SK-N-MC (cell line): Measurements from ENCODE around the gene ZBTB9.
A peak's percentile ranks its signal among the peaks of the same experiment; 100 is the strongest.

Experiments
- DNase-seq: peaks from one replicate; pipeline ENCODE4 v3.0.0-alpha.2; 2011; ENCODE audit warnings: low read depth, low spot score
- H3K27ac ChIP-seq: fragments of 200-600 bp; sonication (generic); 2 replicates; pipeline ENCODE4 v1.5.1; 2016; ENCODE audit warnings: mixed run types
- H3K36me3 ChIP-seq: fragments of 200-600 bp; sonication (generic); 2 replicates; pipeline ENCODE4 v1.6.1; 2017; ENCODE audit warnings: antibody characterized with exemption, low read length, mixed read lengths; ENCODE audit not compliant: insufficient read depth
- H3K4me3 ChIP-seq: fragments of 200-600 bp; sonication (generic); 2 replicates; pipeline ENCODE4 v1.5.1; 2016
- H3K9ac ChIP-seq: fragments of 200-600 bp; sonication (generic); 2 replicates; pipeline ENCODE4 v1.8.0; 2017; ENCODE audit warnings: mixed run types, mixed read lengths; ENCODE audit not compliant: insufficient read length
- H3K9me3 ChIP-seq: fragments of 200-600 bp; sonication (generic); 2 replicates; pipeline ENCODE4 v1.6.1; 2017; ENCODE audit warnings: low read depth, mild to moderate bottlenecking, antibody characterized with exemption, low read length, moderate library complexity, mixed read lengths
- EZH2 ChIP-seq: fragments of 200-600 bp; sonication (generic); IDR thresholded peaks from one replicate; pipeline ENCODE4 v1.6.1; 2017; ENCODE audit warnings: antibody characterized with exemption
- FOXP2 ChIP-seq: optimal IDR thresholded peaks from 2 replicates; pipeline ENCODE3; 2011; ENCODE audit warnings: mild to moderate bottlenecking, moderate library complexity; ENCODE audit not compliant: insufficient read depth; ENCODE audit errors: extremely low read length, control extremely low read depth
- POLR2AphosphoS5 ChIP-seq: IDR thresholded peaks from 2 replicates; pipeline ENCODE4 v1.6.1; 2012; ENCODE audit warnings: mild to moderate bottlenecking, low read depth, low read length, borderline replicate concordance

Gene ZBTB9

DNA sequence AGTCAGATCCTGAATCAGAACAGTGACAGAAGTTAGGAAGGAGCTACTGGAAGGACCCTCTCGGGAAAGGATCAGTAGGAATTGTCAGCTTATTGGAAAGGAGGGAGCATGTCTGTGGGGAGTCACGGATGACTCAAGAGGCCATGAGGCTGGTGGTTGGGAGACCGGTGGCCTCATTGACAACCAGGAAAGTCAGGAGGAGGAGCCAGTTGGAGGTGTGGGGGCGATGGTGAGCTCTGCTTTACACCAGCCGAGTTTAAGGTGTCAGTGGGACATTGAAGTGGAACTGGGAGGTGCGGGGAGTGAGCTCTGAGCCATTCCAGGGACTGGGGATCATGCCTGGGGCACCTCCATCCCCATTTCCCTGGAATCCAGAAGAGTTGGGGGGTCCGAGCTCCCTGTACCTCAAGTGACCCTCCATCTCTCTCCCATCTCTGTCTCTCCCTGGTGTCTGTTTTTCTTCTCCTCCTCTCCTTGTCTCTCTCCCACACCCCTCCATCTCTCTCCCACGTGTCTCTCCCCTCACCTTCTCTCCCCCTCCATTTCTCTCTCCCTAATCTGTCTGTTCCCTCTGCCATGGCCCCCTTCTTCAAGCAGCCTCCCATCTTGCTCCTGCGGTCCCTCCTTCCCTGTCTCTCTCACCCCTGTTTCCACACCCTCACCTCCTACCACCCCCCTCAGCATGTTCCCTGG, 14.3 kb upstream of the ZBTB9 start:
- Histone ChIP-seq H3K9ac (no peak overlapping the region), H3K36me3 (peaks cover 26% of the 10 kb centered on the region; the same call in 1 of the 2 replicates), H3K4me3 (no peak overlapping the region), H3K27ac (no peak overlapping the region), H3K9me3 (no peaks in the 10 kb centered on the region)
- DNase-seq: no peak
- no peak for TF ChIP-seq FOXP2
- TF ChIP-seq POLR2AphosphoS5: no peak
- TF ChIP-seq EZH2: no peak

GRCh38 chr6:33440649-33441309, 13.6 kb upstream of the ZBTB9 start:
- Histone ChIP-seq H3K27ac (no peak overlapping the region), H3K9me3 (no peaks in the 10 kb centered on the region), H3K4me3 (no peak overlapping the region), H3K36me3 (peaks cover 26% of the 10 kb centered on the region; the same call in 1 of the 2 replicates), H3K9ac (no peak overlapping the region)
- TF ChIP-seq POLR2AphosphoS5 (no peak), FOXP2 (no peak), EZH2 (no peak)
- DNase-seq: no peak

GRCh38 chr6:33441457-33441856, 12.9 kb upstream of the ZBTB9 start:
- Histone ChIP-seq H3K9me3 (no peaks in the 10 kb centered on the region), H3K36me3 (peaks cover 24% of the 10 kb centered on the region; the same call in 1 of the 2 replicates), H3K27ac (no peak overlapping the region), H3K9ac (no peak overlapping the region), H3K4me3 (no peak overlapping the region)
- DNase-seq: no peak
- no peak for TF ChIP-seq FOXP2

- H3K9me3 ChIP-seq: no peaks in the 10 kb centered on the region
- no peak overlapping the region for H3K27ac ChIP-seq
- H3K4me3 ChIP-seq: no peak overlapping the region
- peaks cover 18% of the 10 kb centered on the region; the same call in 1 of the 2 replicates for H3K36me3 ChIP-seq
- no peak for DNase-seq
- TF ChIP-seq FOXP2: no peak
- no peak for TF ChIP-seq EZH2
- no peak for TF ChIP-seq POLR2AphosphoS5
- no peak overlapping the region for H3K9ac ChIP-seq
Measured at GRCh38 chr6:33442283-33442682, 12.1 kb upstream of the ZBTB9 start.

DNA sequence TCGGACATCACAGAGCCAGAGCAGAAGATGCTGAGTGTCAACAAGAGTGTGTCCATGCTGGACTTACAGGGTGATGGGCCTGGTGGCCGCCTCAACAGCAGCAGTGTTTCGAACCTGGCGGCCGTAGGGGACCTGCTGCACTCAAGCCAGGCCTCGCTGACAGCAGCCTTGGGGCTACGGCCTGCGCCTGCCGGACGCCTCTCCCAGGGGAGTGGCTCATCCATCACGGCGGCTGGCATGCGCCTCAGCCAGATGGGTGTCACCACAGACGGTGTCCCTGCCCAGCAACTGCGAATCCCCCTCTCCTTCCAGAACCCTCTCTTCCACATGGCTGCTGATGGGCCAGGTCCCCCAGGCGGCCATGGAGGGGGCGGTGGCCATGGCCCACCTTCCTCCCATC, 11.4 kb upstream of the ZBTB9 start:
- H3K27ac ChIP-seq: no peak overlapping the region
- TF ChIP-seq EZH2 (no peak), POLR2AphosphoS5 (no peak), FOXP2 (no peak)
- no peak for DNase-seq
- H3K9ac ChIP-seq: no peak overlapping the region
- no peak overlapping the region for H3K4me3 ChIP-seq
- H3K36me3 ChIP-seq: peaks cover 14% of the 10 kb centered on the region; the same call in 1 of the 2 replicates
- no peaks in the 10 kb centered on the region for H3K9me3 ChIP-seq

DNA sequence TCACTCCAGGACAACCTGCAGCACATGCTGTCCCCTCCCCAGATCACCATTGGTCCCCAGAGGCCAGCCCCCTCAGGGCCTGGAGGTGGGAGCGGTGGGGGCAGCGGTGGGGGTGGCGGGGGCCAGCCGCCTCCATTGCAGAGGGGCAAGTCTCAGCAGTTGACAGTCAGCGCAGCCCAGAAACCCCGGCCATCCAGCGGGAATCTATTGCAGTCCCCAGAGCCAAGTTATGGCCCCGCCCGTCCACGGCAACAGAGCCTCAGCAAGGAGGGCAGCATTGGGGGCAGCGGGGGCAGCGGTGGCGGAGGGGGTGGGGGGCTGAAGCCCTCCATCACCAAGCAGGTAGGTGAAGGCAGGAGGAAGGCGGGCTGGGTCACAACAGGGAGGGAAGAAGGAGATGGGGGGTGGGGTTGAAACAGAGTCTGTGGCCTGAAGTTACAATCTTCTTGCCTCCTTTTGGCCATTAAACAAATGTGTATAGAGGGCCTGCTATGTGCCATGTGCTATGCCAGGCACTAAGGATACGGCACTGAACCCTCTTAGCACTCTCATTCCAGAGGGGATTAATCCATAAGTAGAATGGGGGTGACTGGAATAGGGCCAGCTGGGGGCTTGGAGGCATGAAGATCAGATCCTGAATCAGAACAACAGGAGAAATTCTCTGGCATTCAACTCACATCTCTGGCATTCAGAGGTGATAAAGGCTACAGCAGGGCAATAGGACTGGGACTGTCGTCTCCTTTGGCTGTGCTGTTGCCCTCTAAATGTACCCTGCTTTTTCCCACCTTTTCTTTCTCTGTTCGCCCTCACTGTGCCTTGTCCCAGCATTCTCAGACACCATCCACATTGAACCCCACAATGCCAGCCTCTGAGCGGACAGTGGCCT, 10.5 kb upstream of the ZBTB9 start:
- no peak overlapping the region for H3K27ac ChIP-seq
- H3K9me3 ChIP-seq: no peaks in the 10 kb centered on the region
- H3K9ac ChIP-seq: no peak overlapping the region
- H3K4me3 ChIP-seq: no peak overlapping the region
- 0 out of 2 replicates have a peak, but pooled peaks have one; percentile 12 for TF ChIP-seq POLR2AphosphoS5
- no peak for TF ChIP-seq FOXP2
- peaks cover 7% of the 10 kb centered on the region; the same call in 1 of the 2 replicates for H3K36me3 ChIP-seq
- DNase-seq: no peak

DNA sequence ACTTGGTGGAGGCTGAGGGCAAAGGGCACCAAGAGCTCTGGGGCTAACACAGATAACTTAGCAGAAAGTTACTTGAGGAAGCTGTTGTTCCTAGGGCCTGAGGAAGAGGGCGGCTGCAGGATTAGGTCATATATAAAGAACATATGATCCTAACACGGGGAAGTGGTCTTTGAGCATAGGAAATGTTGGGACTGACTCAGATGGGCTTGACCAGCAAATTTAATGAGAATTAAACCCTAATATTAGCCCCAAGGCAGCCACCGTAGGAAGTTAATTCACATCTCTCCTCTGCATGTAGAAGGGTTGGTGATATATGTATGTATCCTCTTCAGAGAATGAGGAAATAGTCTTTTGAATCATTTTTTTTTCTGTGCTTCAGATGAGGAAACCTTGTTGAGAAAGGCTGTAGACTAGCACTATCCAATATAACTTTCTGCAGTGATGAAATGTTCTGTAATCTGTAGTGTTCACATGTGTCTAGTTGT, 9.2 kb upstream of the ZBTB9 start:
- Histone ChIP-seq H3K27ac (no peak overlapping the region), H3K4me3 (no peak overlapping the region), H3K36me3 (peaks cover 7% of the 10 kb centered on the region; the same call in 1 of the 2 replicates), H3K9me3 (no peaks in the 10 kb centered on the region), H3K9ac (no peak overlapping the region)
- no peak for TF ChIP-seq EZH2
- TF ChIP-seq FOXP2: no peak
- no peak for TF ChIP-seq POLR2AphosphoS5
- no peak for DNase-seq

DNA sequence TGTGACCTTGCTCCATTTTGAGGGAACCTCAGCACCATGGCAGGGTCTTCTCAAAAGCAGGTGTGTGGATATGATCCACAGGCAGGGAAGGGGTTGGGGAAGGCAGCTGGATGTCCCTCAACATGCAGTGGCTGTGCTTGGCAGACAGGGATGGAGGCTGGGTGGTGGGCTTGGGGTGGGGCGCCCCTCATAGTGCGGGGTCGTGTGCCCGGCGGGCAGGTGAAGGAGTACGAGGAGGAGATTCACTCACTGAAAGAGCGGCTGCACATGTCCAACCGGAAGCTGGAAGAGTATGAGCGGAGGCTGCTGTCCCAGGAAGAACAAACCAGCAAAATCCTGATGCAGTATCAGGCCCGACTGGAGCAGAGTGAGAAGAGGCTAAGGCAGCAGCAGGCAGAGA, 8.0 kb upstream of the ZBTB9 start:
- H3K9me3 ChIP-seq: no peaks in the 10 kb centered on the region
- no peak overlapping the region for H3K9ac ChIP-seq
- peaks cover 7% of the 10 kb centered on the region; the same call in 1 of the 2 replicates for H3K36me3 ChIP-seq
- TF ChIP-seq POLR2AphosphoS5: no peak
- TF ChIP-seq FOXP2: no peak
- TF ChIP-seq EZH2: no peak
- DNase-seq: no peak
- no peak overlapping the region for H3K27ac ChIP-seq
- H3K4me3 ChIP-seq: no peak overlapping the region

DNA sequence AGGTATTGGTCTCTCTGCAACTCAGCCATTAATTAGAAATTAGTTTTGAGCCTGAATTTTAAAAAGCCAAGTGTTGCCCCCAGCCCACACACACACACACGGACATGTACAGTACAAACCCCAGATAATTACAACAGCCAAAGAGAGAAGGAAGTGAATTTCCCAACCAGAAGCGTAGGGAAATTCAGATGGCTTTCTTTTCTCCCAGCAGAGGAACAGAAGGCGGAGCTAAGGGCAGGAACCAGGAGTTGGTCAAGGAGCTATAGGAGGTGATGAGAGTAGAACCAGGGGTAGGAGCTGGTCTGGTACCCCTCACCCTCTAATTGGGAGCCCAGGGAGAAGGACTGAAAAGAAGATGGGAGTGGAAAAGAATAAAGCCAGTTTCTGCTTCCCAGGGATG, 3.9 kb upstream of the ZBTB9 start:
- H3K27ac ChIP-seq: peak overlapping the region; percentile 71; the same call in 1 of the 2 replicates
- H3K36me3 ChIP-seq: no peaks in the 10 kb centered on the region; the same call in 1 of the 2 replicates

More for the DNA sequence above, 3.9 kb upstream of the ZBTB9 start:
- Histone ChIP-seq H3K9ac (no peak overlapping the region), H3K4me3 (no peak overlapping the region), H3K9me3 (no peaks in the 10 kb centered on the region)
- no peak for TF ChIP-seq EZH2
- DNase-seq: no peak
